GM19467 (cell line): ENCODE results near the gene PPP2R5C.
"Not testable (repeated sequence)": the region's sequence is repeated elsewhere in the genome, so short reads cannot be mapped to it uniquely, and the experiment has no call there.

Experiments used
- ATAC-seq: cut with Tn5 transposase; IDR thresholded peaks from one replicate; pipeline ENCODE4 v1.9.1; 2021; ENCODE audit warnings: mild to moderate bottlenecking, moderate library complexity; ENCODE audit not compliant: unreplicated experiment

Gene PPP2R5C

DNA sequence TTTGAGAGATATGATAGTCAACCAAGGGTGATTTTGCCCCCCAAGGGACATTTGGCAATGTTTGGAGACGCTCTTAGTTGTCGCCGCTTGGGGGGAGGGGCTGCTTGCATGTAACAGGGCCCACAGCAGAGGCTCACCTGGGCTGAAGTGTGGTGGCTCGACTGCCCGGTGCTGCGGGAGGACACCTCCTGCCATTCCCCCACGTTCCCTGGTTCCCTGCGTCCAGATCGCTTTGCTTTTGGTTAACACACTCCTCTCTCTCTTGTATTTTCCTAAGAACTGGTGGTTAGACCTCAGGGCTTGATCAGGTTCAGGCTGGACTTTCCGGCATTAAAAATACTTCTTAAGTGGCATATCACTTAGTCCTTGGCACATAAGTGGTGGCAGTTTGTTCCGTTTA, 18.9 kb downstream of the PPP2R5C start:
- ATAC-seq: no peak

DNA sequence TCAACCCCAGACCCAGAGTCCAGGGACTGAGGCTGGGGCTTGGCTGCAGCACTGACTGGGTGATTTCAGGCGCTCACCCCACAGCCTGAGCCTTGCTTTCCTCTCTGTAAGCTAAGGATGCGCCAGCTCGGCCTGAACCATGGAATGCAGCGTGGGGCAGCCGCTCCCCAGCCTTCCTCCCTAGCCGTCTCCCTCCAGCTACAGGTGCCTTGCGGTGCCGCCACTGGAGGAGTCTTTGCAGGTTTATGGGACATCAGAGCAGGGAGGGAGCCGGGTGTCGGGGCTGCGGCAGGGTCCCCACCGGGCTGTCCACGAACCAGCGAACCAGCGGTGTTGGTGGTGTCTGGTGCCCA, 19.4 kb downstream of the PPP2R5C start:
- no peak for ATAC-seq

DNA sequence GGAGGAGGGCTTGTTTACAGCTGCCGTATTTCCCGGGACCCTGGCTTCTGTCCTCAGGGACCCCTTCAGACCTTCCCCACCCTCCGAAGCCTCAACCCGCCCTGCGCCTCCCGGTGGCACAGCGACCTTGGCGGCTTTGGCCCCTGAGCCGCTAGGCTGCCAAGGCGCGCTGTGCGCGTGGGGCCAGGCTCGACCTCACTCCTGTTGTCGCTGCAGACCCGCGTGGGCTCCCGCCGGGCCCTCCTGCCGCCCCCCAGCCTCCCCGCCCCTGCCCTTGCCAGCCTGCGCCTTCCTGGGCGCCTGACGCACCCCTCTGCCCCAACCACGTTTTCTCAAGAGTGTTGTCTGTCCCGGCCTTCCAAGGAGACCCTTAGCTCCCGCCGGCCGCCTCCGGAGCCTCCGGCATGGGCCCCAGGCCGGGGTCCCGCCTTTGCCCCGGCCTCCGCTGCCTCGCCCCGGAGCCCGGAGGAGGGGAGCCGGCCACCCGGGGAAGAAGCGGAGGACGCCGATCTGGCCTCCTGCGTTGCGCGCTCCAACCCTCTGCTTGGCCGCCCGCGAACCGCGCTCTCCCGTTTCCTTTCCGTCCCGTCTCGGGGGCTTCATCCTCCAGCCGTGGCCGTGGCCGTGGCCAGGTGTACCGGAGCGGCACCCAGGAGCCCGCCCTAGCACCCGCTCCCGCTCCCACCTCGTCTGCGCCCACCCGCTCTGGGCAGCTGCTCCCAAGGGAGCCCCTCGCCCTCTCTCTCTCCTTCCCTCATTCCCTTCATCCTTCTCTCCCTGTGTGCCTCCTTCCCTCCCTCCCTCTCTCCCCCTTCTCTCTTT, 19.9 kb downstream of the PPP2R5C start:
- no peak for ATAC-seq

DNA sequence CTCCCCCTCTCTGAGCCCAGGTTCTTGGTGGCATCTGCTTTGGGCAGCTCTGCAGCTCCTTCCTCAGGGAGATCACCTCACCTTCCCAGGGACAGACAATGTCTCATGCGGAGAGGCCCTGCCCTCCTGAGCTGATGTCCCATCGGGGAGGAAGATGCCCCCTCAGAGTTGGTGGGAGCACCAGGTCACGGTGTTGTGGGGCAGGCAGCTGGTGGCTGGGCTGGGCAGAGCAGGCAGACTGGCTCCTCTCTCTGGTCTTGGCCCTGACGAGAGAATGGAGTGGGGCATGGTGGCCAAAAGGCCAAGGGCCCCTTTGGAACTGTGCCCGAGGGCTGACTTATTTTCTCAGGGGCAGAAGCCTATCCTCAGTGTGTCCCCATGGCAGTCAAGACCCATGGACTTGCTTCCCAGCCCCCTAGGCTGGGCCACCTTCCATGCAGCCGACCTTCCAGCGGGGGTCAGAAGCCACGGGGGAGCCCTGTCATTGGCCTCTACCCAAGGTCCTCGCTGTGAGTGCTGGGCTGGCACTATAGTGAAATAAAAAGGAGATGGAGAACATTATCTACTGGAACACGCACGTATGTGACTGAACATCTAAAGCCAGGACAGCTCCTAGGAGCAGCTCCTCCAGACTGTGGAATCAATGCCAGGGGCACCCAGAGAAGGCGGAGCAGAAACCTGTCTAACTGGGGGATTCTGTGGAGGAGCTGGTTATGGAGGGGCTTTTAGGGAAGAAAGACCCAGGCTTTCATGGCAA, 21.9 kb downstream of the PPP2R5C start:
- ATAC-seq: no peak

DNA sequence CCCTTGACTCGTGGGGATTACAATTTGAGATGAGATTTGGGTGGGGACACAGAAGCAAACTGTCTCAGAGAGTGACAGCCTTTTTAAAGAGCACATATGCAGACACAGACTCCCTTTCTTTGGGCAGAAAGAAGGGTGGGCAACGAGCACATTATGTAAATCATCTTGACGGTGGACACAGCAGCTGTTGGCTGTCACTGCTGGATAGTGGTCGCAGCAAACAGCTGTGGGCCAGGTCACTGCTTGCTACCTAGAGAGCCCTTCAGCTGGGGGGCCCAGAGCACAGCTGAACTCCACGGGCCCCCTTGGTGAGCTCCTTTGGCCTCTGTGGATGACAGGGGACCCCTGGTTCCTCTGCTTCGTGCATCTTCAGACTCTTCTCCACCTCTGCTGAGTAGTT, 23.1 kb downstream of the PPP2R5C start:
- no peak for ATAC-seq

DNA sequence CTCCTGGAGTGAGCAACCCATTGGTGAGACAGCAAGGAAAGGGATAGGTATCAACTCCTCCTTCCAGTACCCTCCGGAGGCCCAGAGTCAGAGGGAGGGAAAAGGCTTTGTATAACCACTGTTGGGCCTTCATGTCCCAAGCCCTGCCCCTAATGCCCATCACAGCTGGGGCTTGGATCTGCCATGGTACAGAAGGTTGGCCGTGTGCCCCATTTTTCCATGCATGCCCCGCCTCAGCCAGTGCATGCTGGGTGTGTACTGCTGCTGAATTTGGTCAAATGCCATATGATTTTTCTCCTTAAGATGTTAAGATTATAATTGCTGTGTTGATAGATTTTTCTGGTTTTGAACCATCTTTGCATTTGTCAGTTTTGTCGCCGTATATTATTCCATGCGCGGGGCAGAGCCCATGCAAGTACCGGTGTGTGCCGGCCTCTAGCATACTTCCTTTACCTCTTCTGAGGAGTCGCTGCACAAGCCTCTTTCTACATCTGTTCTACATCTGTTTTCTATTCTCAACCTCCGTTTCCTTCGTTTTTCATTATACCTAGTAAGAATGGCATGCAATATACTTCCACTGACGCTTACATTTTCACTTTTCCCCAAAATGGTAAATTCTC, 26.6 kb downstream of the PPP2R5C start:
- ATAC-seq: no peak

DNA sequence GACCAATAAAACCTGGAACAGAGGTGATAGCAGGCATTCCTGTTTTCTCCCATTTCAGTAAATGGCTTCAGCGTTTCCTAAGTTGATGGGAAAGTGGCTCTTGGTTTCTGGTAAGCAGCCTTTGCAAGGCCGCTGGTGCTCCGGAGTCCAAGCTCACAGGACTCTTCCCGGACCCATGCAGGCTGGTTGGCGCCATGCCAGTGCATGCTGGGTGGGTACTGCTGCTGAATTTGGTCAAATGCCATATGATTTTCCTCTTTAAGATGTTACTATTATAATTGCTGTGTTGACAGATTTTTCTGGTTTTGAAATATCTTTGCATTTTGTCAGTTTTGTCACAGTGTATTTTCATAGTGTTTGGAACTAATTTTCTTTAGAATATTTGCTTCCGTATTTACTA, 27.7 kb downstream of the PPP2R5C start:
- no peak for ATAC-seq

DNA sequence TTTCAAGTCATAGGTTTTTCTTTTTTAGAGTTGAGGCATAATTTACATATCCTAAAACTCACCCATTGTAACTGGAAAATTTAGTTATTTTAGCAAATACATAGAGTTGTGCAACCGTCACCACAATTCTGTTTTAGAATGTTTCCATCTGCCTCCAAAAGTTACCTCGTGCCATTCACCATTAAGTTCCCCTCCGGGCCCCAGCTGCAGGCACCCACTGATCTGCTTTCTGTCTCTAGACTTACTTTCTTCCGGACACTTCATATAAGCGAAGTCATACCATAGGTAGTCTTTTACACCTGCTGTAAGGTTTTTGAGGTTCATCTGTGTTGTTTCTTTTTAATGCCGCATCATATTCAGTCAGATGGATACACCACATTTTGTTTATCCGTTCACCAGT, 28.7 kb downstream of the PPP2R5C start:
- no peak for ATAC-seq

DNA sequence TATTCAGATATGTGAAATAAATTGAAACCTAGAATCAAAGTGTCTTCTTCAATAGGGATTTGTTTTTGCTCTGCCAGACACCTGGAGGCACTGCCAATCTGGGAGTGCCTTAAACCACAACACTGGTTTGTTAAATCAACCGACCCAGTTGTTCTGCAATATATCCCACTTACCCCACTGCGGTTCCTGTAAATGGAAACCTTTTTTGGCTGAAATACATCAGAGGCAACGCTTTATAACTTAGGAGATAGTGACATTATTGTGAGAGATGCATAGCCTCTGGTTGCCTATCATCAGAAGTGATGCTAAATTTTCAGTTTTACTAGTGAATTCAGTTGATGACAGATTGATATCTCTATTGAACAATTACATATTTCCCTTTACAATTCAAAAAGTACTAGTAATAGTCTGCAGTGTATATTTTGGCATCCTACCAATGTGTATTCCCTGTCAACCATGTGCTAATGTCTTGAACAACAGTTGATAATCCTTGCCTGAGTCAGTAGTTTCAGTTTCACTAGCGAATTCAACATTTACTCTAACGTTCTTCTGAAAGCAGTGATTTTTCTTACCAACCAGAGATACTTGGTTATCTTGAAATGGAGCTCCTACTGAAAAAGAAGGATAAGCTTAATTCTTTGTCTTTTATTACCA, 30.5 kb downstream of the PPP2R5C start:
- ATAC-seq: no peak

DNA sequence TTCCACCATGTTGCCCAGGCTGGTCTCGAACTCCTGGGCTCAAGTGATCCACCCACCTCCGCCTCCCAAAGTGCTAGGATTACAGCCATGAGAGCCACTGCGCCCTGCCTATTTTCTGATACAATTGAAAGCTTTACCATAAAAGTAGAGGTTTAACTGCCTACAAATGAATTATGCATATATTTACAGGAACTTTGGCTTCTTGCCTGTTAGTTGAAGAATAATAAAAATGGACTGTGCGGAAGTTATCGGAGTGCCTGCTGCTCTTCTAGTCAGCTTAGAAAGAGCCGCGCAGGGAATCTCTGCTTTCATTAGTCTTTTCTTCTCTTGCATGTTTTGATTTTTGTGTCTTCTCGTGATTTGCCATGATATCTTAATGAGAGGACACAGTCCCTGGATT, 34.5 kb downstream of the PPP2R5C start:
- no peak for ATAC-seq

DNA sequence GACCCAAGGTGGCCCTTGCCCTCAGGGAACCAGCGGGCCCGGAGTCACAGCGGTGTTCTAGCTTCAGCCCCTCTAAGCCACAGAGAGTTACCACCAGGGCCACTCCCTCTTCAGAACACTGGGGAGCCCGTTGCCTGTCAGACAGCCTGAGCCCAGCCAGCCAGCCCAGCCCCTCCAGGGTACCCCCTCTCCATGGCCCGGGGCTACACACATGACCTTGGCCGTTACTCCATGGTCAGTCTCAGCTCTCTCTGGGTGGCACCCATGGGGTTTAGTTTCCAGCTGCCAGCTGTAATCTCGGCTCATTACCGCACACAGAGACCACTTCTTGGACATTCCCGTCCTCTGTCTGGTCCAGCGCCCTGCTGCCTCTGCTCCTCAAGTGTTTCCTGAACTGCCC, 35.0 kb downstream of the PPP2R5C start:
- ATAC-seq: no peak

DNA sequence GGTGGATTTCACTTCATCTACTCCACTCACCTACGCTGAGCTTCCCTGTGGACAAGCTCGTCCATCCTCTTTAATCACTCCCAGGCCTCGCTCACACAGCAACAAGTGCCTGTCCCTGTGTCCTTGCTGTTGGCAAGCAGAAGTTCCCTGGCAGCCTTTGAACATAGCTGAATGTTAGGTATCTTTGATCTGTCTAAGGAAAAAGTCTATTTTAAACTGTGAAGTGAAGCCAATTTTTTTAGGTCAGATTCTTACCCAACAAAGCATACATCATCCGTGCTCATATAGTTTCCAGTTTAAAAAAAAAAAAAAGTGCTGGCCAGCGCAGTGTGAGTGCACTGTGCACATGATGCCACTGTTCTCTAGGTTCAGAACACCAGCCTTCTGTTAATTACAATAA, 36.3 kb downstream of the PPP2R5C start:
- no peak for ATAC-seq

DNA sequence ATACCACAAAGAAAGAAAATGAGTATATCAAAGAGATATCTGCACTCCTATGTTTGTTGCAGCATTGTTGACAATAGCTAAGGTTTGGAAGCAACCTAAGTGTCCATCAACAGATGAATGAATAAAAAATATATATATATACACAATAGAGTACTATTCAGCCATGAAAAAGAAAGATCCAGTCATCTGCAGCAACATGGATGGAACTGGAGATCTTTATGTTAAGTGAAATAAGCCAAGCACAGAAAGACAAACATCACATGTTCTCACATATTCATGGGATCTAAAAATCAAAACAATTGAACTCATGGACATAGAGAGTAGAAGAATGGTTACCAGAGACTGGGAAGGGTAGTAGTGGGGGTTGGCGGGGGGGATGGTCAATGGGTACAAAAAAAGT, 42.9 kb downstream of the PPP2R5C start:
- ATAC-seq: not testable (repeated sequence)

DNA sequence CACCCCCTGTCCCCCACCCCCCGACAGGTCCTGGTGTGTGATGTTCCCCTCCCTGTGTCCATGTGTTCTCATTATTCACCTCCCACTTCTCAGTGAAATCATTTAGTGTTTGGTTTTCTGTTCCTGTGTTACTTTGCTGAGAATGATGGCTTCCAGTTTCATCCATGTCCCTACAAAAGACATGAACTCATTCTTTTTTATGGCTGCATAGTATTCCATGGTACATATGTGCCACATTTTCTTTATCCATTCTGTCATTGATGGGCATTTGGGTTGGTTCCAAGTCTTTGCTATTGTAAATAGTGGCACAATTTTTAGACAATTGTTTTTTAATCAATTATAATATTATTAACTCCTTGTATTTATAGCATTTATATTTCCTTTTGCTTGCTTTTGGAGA, 44.7 kb downstream of the PPP2R5C start:
- not testable (repeated sequence) for ATAC-seq

DNA sequence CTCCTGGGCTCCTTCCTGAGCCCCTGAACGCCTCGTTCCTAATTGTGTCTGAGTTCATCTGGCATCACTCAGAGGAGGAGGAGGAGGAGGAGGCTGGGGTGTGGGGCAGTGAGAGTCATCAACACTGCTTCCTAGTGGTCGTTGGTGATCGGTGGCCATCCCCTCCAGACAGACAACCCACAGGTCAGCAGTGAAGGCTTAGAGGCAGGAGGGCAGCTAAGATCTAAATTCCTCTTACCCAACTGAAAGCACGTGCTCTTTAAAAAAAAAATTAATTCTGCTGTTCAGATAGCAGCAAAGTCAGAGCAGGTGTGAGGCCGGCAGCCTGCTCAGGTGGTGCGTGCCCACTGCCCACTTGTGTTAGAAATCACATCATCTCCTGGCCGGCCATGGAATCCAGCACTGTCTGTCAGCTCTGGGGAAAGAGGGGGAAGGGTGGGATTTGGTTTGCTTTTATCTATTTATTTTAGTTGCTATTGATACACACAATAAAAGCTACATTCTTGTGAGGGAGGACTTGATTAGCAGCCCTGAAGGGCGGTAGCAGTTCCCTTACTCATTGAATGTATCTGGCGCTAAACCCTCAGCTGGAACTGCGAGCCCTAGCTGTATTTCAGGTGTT, 46.6 kb downstream of the PPP2R5C start:
- ATAC-seq: no peak

DNA sequence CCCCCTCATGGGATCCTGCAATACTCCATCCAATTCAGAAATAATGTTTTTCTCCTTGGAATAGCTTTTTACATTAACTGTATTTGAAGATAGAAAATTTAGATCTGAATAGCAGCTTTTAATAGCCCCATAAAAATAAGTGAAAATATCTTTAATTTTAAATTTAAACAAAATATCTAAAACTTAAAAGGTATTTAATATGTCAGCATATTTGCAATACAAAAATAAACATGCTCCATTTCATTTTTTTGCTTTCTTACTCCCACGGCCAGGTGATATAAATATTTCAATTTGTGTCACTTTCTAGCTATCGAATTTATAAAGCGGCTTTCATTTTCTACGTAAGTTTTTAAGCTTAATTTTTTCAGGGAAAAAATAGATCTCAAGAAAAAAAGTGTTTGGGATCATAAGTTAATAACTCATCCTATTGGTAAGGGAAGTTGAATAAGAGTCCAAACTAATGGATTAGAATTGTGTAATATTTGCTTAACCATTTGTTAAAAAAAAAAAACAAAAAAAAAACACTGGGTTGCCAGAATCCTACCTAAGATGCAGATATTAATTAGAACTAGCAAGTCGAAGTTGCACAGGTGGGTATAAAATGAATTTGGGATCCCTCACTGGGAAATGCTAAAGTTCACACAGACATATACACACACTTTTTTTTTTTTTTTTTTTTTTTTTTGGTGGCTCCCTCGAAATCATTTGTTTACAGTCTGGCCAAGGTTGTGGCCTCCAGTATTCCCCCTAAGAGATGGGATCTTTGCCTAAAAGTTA, 47.6 kb downstream of the PPP2R5C start:
- no peak for ATAC-seq

DNA sequence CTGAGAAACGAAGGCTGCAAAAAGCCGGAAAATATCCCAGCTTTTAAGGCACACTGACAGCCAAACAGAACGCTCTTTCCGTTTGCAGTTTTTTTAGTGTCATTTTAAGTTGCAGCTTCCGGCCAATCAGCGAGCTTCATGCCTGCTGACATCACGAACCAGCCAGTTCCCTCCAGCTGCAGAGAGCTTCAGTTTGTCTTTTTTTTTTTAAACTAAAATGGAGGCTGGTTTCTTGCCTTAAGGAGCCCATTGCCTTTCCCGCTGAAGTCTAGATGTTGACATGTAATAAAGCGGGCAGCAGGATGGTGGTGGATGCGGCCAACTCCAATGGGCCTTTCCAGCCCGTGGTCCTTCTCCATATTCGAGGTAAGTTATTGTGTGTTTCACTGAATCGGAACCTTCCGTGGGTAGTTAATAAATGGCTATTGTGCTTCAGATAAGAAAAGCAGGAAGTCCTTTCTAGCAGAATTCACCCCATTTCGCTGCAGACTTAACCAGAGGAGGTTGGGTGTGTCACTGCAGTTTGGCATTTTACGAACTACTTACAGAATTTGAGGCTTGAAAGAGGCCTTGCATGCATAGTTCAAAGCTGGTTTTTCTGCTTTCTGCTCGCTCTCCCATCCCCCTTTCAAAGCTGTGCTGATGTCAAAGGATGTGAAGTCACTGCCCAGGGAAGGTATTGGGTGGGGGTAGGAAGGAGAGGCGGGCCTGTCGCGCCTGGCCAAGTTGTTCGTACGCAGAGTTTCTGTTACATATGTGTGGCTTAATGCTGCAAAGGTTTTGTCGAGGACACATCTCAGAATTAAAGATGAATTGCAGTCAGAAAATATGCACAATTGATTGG, 48.4 kb downstream of the PPP2R5C start:
- peak; percentile 61 for ATAC-seq

DNA sequence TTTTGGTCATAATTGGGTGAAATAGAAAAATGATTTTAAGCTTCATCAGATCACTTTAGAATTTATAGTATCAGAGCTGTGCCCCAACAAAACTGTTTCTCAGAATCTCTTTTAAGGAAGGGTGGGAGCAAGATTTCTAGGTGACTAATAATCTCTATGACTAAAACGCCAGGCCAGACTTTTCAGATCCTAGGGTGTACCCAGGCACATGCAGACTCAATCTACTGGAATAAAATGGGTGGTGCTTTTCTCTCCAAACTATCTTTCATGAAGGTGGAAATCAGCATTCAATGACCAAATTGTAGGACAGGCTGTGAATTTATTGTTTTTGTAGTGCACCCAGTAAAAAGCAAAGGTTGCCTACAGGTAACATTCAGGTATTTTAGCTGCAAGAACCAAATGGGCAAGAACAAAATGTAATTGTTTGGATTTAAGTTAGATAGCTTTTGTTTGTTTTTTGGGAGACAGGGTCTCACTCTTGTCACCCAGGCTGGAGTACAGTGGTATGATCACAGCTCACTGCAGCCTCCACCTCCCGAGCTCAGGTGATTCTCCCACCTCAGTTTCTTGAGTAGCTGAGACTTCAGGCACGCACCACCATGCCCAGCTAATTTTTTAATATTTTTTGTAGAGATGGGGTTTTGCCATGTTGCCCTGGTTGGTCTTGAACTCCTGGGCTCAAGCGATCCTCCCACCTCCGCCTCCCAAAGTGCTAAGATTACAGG, 49.5 kb downstream of the PPP2R5C start:
- no peak for ATAC-seq

DNA sequence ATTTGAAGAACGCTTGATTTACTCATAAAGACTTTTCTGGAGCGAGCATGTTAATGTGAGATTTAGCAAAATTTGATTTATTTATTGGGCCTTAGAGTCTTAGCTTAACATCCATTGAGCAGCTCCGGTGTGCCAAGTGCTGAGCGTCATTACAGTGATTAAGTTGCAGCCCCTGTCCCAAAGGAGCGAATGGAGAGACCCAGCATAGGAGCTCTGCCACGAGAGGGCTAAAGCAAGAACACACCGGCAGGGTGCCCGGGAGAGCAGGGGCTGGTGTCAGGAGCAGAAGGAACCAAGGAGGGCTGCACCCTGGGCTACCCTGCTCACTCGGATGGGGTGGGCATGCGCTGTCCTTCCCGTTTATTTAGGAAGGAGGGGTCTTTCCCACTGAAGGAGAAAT, 50.6 kb downstream of the PPP2R5C start:
- no peak for ATAC-seq
